ENCODE measurements around the gene FECH.
"Not testable (repeated sequence)": the region's sequence is repeated elsewhere in the genome, so short reads cannot be mapped to it uniquely, and the experiment has no call there.

FECH gene

DNA sequence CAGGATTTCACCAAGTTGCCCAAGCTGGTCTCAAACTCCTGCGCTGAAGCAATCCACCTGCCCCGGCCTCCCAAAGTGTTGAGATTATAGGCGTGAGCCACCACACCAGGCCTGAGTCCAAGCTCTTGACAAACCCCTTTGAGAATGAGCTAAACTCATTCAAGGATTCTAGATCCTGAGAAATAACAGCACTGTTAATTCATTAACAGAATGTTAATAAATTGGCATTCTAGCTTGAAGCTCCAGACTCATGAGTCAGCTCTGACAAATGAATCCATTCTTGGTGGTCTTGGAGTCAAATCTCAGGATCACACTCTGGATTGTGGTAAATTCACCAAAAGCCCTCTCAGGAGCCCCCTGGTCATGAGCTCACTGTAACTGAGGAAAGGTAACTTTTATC is 33.4 kb upstream of the FECH start:
- no peaks in the 10 kb centered on the region for H3K27me3 ChIP-seq
- peaks cover 12 to 36% (median 14%) of the 10 kb centered on the region in 3 donors for H3K36me3 ChIP-seq
- peaks cover 0 to 21% (median 15%) of the 10 kb centered on the region in 4 donors for H3K4me1 ChIP-seq
- TF ChIP-seq, protein P1, sequence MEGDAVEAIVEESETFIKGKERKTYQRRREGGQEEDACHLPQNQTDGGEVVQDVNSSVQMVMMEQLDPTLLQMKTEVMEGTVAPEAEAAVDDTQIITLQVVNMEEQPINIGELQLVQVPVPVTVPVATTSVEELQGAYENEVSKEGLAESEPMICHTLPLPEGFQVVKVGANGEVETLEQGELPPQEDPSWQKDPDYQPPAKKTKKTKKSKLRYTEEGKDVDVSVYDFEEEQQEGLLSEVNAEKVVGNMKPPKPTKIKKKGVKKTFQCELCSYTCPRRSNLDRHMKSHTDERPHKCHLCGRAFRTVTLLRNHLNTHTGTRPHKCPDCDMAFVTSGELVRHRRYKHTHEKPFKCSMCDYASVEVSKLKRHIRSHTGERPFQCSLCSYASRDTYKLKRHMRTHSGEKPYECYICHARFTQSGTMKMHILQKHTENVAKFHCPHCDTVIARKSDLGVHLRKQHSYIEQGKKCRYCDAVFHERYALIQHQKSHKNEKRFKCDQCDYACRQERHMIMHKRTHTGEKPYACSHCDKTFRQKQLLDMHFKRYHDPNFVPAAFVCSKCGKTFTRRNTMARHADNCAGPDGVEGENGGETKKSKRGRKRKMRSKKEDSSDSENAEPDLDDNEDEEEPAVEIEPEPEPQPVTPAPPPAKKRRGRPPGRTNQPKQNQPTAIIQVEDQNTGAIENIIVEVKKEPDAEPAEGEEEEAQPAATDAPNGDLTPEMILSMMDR (IDR thresholded peaks at IDR 0.05) = no peak
- H3K27ac ChIP-seq = no peak overlapping the region
- intact Hi-C loops (cut with DNase I; ENCODE audit: low total_unique reads) = no loop called here
- no peak overlapping the region for H3K4me3 ChIP-seq
- no peaks in the 10 kb centered on the region for H3K9me3 ChIP-seq
- no peak for DNase-seq

DNA sequence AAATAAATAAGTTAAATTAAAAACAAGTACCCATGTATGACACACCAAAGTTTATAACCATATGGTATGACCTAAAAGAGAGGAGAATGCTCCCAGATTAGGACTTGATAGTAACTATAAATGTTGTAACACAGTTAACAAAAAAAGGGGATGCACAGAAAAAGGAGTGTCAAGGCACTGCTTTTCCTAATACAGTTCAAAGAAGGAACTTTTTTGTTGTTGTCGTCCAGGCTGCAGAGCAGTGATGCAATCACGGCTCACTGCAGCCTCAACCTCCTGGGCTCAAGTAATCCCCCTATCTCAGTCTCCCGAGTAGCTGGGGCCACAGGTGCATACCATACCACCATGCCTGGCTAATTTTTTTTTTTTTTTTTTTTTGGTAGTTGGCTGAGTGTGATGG is 32.4 kb upstream of the FECH start:
- Histone ChIP-seq H3K4me1 (peaks cover 0 to 21% (median 15%) of the 10 kb centered on the region in 4 donors), H3K4me3 (no peak overlapping the region), H3K9me3 (no peaks in the 10 kb centered on the region), H3K27ac (no peak overlapping the region), H3K27me3 (no peaks in the 10 kb centered on the region), H3K36me3 (peaks cover 21 to 46% (median 23%) of the 10 kb centered on the region in 3 donors)
- DNase-seq = no peak
- TF ChIP-seq, protein P1 (IDR thresholded peaks at IDR 0.05) = no peak
- intact Hi-C loops (cut with DNase I; ENCODE audit: low total_unique reads) = no loop called here

DNA sequence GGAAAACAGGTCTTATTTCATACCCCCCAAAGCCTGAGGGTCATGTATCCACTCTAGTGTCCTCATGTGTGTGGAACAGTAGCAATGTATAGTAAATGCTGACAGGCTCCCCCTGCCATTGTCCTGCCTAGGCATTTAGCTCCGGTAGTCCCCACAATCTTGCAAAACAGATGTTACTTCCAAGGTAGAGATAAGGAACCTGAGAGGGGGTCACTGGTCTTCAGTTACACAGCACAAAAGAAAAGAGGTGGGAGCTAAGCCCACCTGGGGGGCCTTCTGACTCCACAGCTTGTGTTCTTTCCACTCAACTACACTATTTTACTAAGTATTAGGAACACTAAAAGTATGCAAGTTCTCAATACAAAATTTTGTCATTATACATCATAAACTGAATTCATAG is 17.4 kb upstream of the FECH start:
- no peak overlapping the region for H3K27ac ChIP-seq
- H3K9me3 ChIP-seq = no peaks in the 10 kb centered on the region
- TF ChIP-seq, protein P1 (IDR thresholded peaks at IDR 0.05) = no peak
- H3K4me1 ChIP-seq = no peaks in the 10 kb centered on the region
- H3K36me3 ChIP-seq = peaks cover 83 to 99% (median 87%) of the 10 kb centered on the region in 3 donors
- H3K27me3 ChIP-seq = no peaks in the 10 kb centered on the region
- no peak overlapping the region for H3K4me3 ChIP-seq
- intact Hi-C loops (cut with DNase I; ENCODE audit: low total_unique reads) = no loop called here
- DNase-seq = no peak

GRCh38 chr18:57595347-57595746 is 8.8 kb upstream of the FECH start:
- Histone ChIP-seq H3K9me3 (no peaks in the 10 kb centered on the region), H3K4me3 (no peak overlapping the region), H3K27me3 (no peaks in the 10 kb centered on the region), H3K27ac (no peak overlapping the region), H3K36me3 (peaks cover 9 to 24% (median 10%) of the 10 kb centered on the region in 3 donors), H3K4me1 (no peaks in the 10 kb centered on the region)
- TF ChIP-seq, protein P1 (IDR thresholded peaks at IDR 0.05) = no peak
- intact Hi-C loops (cut with DNase I; ENCODE audit: low total_unique reads) = no loop called here
- DNase-seq = no peak

DNA sequence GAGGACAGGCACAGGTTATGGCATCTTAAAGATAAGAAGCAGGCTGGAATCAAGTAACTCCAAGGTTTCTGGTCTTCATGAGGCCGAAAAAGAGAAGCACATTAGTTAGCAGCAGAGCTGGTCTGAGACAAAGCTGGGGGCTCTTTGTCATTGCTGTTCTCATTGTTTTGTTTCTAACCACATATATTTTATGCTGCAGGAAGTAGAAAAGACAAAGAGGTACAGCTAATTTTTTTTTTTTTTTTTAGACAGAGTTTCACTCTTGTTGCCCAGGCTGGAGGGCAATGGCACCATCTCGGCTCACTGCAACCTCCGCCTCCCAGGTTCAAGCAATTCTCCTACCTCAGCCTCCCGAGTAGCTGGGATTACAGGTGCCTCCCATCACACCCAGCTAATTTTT is 6.2 kb upstream of the FECH start:
- H3K36me3 ChIP-seq; H3K27me3 ChIP-seq; H3K27ac ChIP-seq; DNase-seq; H3K4me1 ChIP-seq; intact Hi-C loops (cut with DNase I; ENCODE audit: low total_unique reads); H3K4me3 ChIP-seq; H3K9me3 ChIP-seq: not testable (repeated sequence)

DNA sequence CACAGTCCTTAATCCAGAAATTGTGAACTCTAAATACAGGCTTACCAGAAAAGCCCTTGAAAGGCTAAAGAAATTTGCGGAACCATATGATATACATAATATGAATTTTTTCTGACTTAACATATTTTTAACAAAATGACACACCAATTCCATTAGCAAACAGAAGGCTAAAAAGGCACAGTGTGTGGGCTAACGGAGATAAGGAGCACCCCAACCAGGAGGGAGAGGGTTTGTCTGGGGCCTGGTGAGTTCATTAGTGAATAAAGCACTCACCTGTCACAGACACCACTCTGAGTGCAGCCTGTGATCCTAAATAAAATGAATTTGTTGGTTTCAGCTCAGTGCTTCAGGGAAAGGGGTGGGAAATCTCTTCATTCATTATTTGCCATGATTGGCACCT is 2.7 kb upstream of the FECH start:
- no peaks in the 10 kb centered on the region for H3K36me3 ChIP-seq
- H3K4me1 ChIP-seq = peaks cover 0 to 15% (median 8%) of the 10 kb centered on the region in 4 donors
- no peak overlapping the region for H3K27ac ChIP-seq
- TF ChIP-seq, protein P1 (IDR thresholded peaks at IDR 0.05) = no peak
- no peak for DNase-seq
- H3K9me3 ChIP-seq = no peaks in the 10 kb centered on the region
- no peaks in the 10 kb centered on the region for H3K27me3 ChIP-seq
- no peak overlapping the region for H3K4me3 ChIP-seq
- intact Hi-C loops (cut with DNase I; ENCODE audit: low total_unique reads) = no loop called here
